Vagina (tissue), 2 donors: ENCODE results near the gene PTK7. TPM values are rescaled to one million over a fixed set of nuclear protein-coding genes. Genes with fewer than 3 reads are reported as not detected.

Experiments
- DNase-seq, 2 donors: peaks; one replicate each; pipeline ENCODE4 v3.0.0-alpha.2; 2017; ENCODE audit errors: extremely low spot score in 2 of 2
- H3K27ac ChIP-seq: fragments of 200-600 bp; sonication (generic); one replicate; pipeline ENCODE4 v1.5.1; 2019
- H3K27me3 ChIP-seq: fragments of 200-600 bp; sonication (generic); one replicate; pipeline ENCODE4 v1.5.1; 2019
- H3K36me3 ChIP-seq, 2 donors: fragments of 200-600 bp; sonication (generic); one replicate each; pipeline ENCODE4 v1.5.1; 2017 to 2019
- H3K4me1 ChIP-seq: fragments of 200-600 bp; sonication (generic); one replicate; pipeline ENCODE4 v1.5.1; 2019
- H3K4me3 ChIP-seq, 2 donors: fragments of 200-600 bp; sonication (generic); 1 replicate in 1 of 2; 2 replicates in 1 of 2; pipeline ENCODE4 v1.5.1; 2016 to 2019
- H3K9me3 ChIP-seq: fragments of 200-600 bp; sonication (generic); one replicate; pipeline ENCODE4 v1.5.1; 2019
- CTCF ChIP-seq, 3 experiments: fragments of 450-650 bp in 2 of 3; fragments of 200-600 bp in 1 of 3; sonication (generic) in 1 of 3; IDR thresholded peaks; one replicate each; pipeline ENCODE4 v1.5.1; 2017 to 2019; ENCODE audit warnings: antibody characterized with exemption in 3 of 3, mild to moderate bottlenecking in 2 of 3, moderate library complexity in 2 of 3
- POLR2A ChIP-seq, 2 donors: fragments of 450-650 bp; IDR thresholded peaks; one replicate each; pipeline ENCODE4 v1.6.1; 2017; ENCODE audit warnings: antibody characterized with exemption in 2 of 2, mild to moderate bottlenecking in 2 of 2, moderate library complexity in 2 of 2
- POLR2AphosphoS5 ChIP-seq, 2 donors: sonication (generic); formaldehyde crosslinking; IDR thresholded peaks; one replicate each; pipeline ENCODE4 v1.9.0; 2017; ENCODE audit warnings: antibody characterized with exemption in 2 of 2, mild to moderate bottlenecking in 2 of 2, low read depth in 1 of 2; ENCODE audit not compliant: insufficient read depth in 1 of 2
- intact Hi-C: fragments of 100-400 bp; cut with DNase I; formaldehyde crosslinking; loops from one replicate; pipeline ENCODE4 v1.15.1; 2023
- total RNA-seq: library from RNA; depleted of rRNA; stranded (reverse); fragments of >200 nt; gene quantifications from one replicate; pipeline ENCODE4 v1.2.3, GENCODE V29; 2016

PTK7 gene
- total RNA-seq, 1 donor from 2014 or later: 62.1 TPM

GRCh38 chr6:43172104-43173007 lies 96.2 kb downstream of the PTK7 start:
- H3K36me3 ChIP-seq: peaks cover 0 to 17% of the 10 kb centered on the region in 2 donors
- H3K4me1 ChIP-seq: peaks cover 35% of the 10 kb centered on the region
- TF ChIP-seq POLR2AphosphoS5 (IDR thresholded peaks at IDR 0.05; ENCODE audit: insufficient read depth in 1 of 2, low read depth in 1 of 2): no peak
- no peak for TF ChIP-seq CTCF (IDR thresholded peaks at IDR 0.05)
- TF ChIP-seq POLR2A (IDR thresholded peaks at IDR 0.05): no peak
- peak overlapping the region; percentile 80 to 88 for H3K4me3 ChIP-seq
- peak overlapping the region; percentile 97 for H3K27ac ChIP-seq
- H3K27me3 ChIP-seq: no peaks in the 10 kb centered on the region
- intact Hi-C loops: no loop called here
- DNase-seq: no peak
- H3K9me3 ChIP-seq: no peaks in the 10 kb centered on the region

- H3K4me1 ChIP-seq: peaks cover 35% of the 10 kb centered on the region
- intact Hi-C loops: no loop called here
- H3K27ac ChIP-seq: peak overlapping the region; percentile 97
- H3K4me3 ChIP-seq: peak overlapping the region; percentile 80 to 88
- DNase-seq: peak in 1 of 2 donors; percentile 91
- H3K9me3 ChIP-seq: no peaks in the 10 kb centered on the region
- H3K27me3 ChIP-seq: no peaks in the 10 kb centered on the region
- peaks cover 0 to 27% of the 10 kb centered on the region in 2 donors for H3K36me3 ChIP-seq
- no peak for TF ChIP-seq CTCF (IDR thresholded peaks at IDR 0.05)
Measured at GRCh38 chr6:43173591-43174262, 97.6 kb downstream of the PTK7 start.

- H3K9me3 ChIP-seq: no peaks in the 10 kb centered on the region
- peak overlapping the region; percentile 97 for H3K27ac ChIP-seq
- intact Hi-C loops: no loop called here
- H3K27me3 ChIP-seq: no peaks in the 10 kb centered on the region
- H3K36me3 ChIP-seq: peaks cover 0 to 35% of the 10 kb centered on the region in 2 donors
- TF ChIP-seq POLR2AphosphoS5 (IDR thresholded peaks at IDR 0.05; ENCODE audit: insufficient read depth in 1 of 2, low read depth in 1 of 2) (peak; percentile 93 to 97), CTCF (IDR thresholded peaks at IDR 0.05) (no peak), POLR2A (IDR thresholded peaks at IDR 0.05) (peak in 1 of 2 donors; percentile 58)
- DNase-seq: peak; percentile 100
- H3K4me3 ChIP-seq: peak overlapping the region; percentile 80 to 88
- H3K4me1 ChIP-seq: peaks cover 35% of the 10 kb centered on the region
Measured at GRCh38 chr6:43174263-43175112, 98.4 kb downstream of the PTK7 start.

GRCh38 chr6:43175676-43176422 lies 99.7 kb downstream of the PTK7 start:
- H3K9me3 ChIP-seq: no peaks in the 10 kb centered on the region
- DNase-seq: no peak
- no peak overlapping the region for H3K4me3 ChIP-seq
- peaks cover 0 to 44% of the 10 kb centered on the region in 2 donors for H3K36me3 ChIP-seq
- peak overlapping the region; percentile 97 for H3K27ac ChIP-seq
- peaks cover 35% of the 10 kb centered on the region for H3K4me1 ChIP-seq
- intact Hi-C loops: no loop called here
- no peak for TF ChIP-seq POLR2A (IDR thresholded peaks at IDR 0.05)
- no peaks in the 10 kb centered on the region for H3K27me3 ChIP-seq

- intact Hi-C loops: no loop called here
- Histone ChIP-seq H3K4me1 (peaks cover 39% of the 10 kb centered on the region), H3K9me3 (no peaks in the 10 kb centered on the region), H3K36me3 (peaks cover 0 to 44% of the 10 kb centered on the region in 2 donors), H3K4me3 (no peak overlapping the region), H3K27ac (no peak overlapping the region), H3K27me3 (no peaks in the 10 kb centered on the region)
- DNase-seq: no peak
- TF ChIP-seq POLR2A (IDR thresholded peaks at IDR 0.05) (no peak), POLR2AphosphoS5 (IDR thresholded peaks at IDR 0.05; ENCODE audit: insufficient read depth in 1 of 2, low read depth in 1 of 2) (no peak), CTCF (IDR thresholded peaks at IDR 0.05) (no peak)
Measured at GRCh38 chr6:43176423-43176786, 100.3 kb downstream of the PTK7 start.
